HG03159 (cell line): ENCODE data around the gene KLF7.

Experiments
- ATAC-seq: cut with Tn5 transposase; IDR thresholded peaks from one replicate; pipeline ENCODE4 v1.9.1; 2021; ENCODE audit warnings: mild to moderate bottlenecking, moderate library complexity; ENCODE audit not compliant: unreplicated experiment

The KLF7 gene

GRCh38 chr2:207101984-207102383 lies 63.8 kb downstream of the KLF7 start:
- ATAC-seq = no peak

- ATAC-seq = no peak
Observed at GRCh38 chr2:207097278-207097677, 68.5 kb downstream of the KLF7 start.

GRCh38 chr2:207095963-207096362 lies 69.8 kb downstream of the KLF7 start:
- ATAC-seq = no peak

GRCh38 chr2:207093234-207093633 lies 72.5 kb downstream of the KLF7 start:
- ATAC-seq = no peak

GRCh38 chr2:207092818-207093217 lies 72.9 kb downstream of the KLF7 start:
- ATAC-seq = no peak

- ATAC-seq = no peak
Observed at GRCh38 chr2:207091928-207092327, 73.8 kb downstream of the KLF7 start.

- no peak for ATAC-seq
Observed at GRCh38 chr2:207091176-207091575, 74.6 kb downstream of the KLF7 start.

- no peak for ATAC-seq
Observed at GRCh38 chr2:207090389-207090788, 75.4 kb downstream of the KLF7 start.

GRCh38 chr2:207088839-207089238 lies 76.9 kb downstream of the KLF7 start:
- ATAC-seq = no peak

- ATAC-seq = no peak
Observed at GRCh38 chr2:207088276-207088675, 77.5 kb downstream of the KLF7 start.

GRCh38 chr2:207087046-207087902 lies 78.5 kb downstream of the KLF7 start:
- no peak for ATAC-seq

- no peak for ATAC-seq
Observed at GRCh38 chr2:207086136-207086535, 79.6 kb downstream of the KLF7 start.

- ATAC-seq = no peak
Observed at GRCh38 chr2:207085110-207085509, 80.6 kb downstream of the KLF7 start.

GRCh38 chr2:207083361-207084110 lies 82.2 kb downstream of the KLF7 start:
- ATAC-seq = no peak

GRCh38 chr2:207082619-207083018 lies 83.1 kb downstream of the KLF7 start:
- ATAC-seq = no peak

- ATAC-seq = no peak
Observed at GRCh38 chr2:207078186-207078798, 87.5 kb downstream of the KLF7 start.

GRCh38 chr2:207077266-207077665 lies 88.5 kb downstream of the KLF7 start:
- ATAC-seq = no peak

- ATAC-seq = no peak
Observed at GRCh38 chr2:207075456-207075855, 90.3 kb downstream of the KLF7 start.

- ATAC-seq = no peak
Observed at GRCh38 chr2:207073801-207074678, 91.7 kb downstream of the KLF7 start.

GRCh38 chr2:207073412-207073800 lies 92.3 kb downstream of the KLF7 start:
- ATAC-seq = no peak

- no peak for ATAC-seq
Observed at GRCh38 chr2:207072571-207072970, 93.2 kb downstream of the KLF7 start.
